CD4-positive, alpha-beta T cell treated with Interleukin-1 beta for 1 hour (primary cell): ENCODE data around the gene MAP7.
"Not testable (repeated sequence)": the region's sequence is repeated elsewhere in the genome, so short reads cannot be mapped to it uniquely, and the experiment has no call there.

Experiments
- DNase-seq, 2 donors: peaks; one replicate each; pipeline ENCODE4 v3.0.0-alpha.2; 2020 to 2022

The MAP7 gene

GRCh38 chr6:136411453-136412354, 138.5 kb downstream of the MAP7 start:
- DNase-seq = no peak

GRCh38 chr6:136411025-136411325, 139.2 kb downstream of the MAP7 start:
- no peak for DNase-seq

GRCh38 chr6:136410201-136411024, 139.8 kb downstream of the MAP7 start:
- no peak for DNase-seq

GRCh38 chr6:136409597-136409996, 140.6 kb downstream of the MAP7 start:
- DNase-seq = no peak

GRCh38 chr6:136408204-136408603, 142.0 kb downstream of the MAP7 start:
- DNase-seq = no peak

- DNase-seq = no peak
These were observed 144.7 kb downstream of the MAP7 start for GRCh38 chr6:136405420-136406029.

GRCh38 chr6:136404627-136405419, 145.4 kb downstream of the MAP7 start:
- DNase-seq = no peak

- DNase-seq = no peak
These were observed 146.2 kb downstream of the MAP7 start for GRCh38 chr6:136404007-136404406.

GRCh38 chr6:136403110-136403980, 146.9 kb downstream of the MAP7 start:
- DNase-seq = no peak

- DNase-seq = no peak
These were observed 148.5 kb downstream of the MAP7 start for GRCh38 chr6:136401749-136402148.

- DNase-seq = not testable (repeated sequence)
These were observed 149.0 kb downstream of the MAP7 start for GRCh38 chr6:136401236-136401635.

- no peak for DNase-seq
These were observed 151.8 kb downstream of the MAP7 start for GRCh38 chr6:136398453-136398852.

- DNase-seq = no peak
These were observed 153.3 kb downstream of the MAP7 start for GRCh38 chr6:136396908-136397307.

GRCh38 chr6:136390959-136391358, 159.3 kb downstream of the MAP7 start:
- not testable (repeated sequence) for DNase-seq

GRCh38 chr6:136387316-136387715, 162.9 kb downstream of the MAP7 start:
- DNase-seq = no peak

- DNase-seq = no peak
These were observed 166.8 kb downstream of the MAP7 start for GRCh38 chr6:136383268-136383937.

- DNase-seq = no peak
These were observed 167.5 kb downstream of the MAP7 start for GRCh38 chr6:136382676-136383252.

GRCh38 chr6:136378888-136379287, 171.3 kb downstream of the MAP7 start:
- DNase-seq = no peak

- DNase-seq = not testable (repeated sequence)
These were observed 174.4 kb downstream of the MAP7 start for GRCh38 chr6:136375836-136376235.

- DNase-seq = no peak
These were observed 178.3 kb downstream of the MAP7 start for GRCh38 chr6:136371959-136372358.
